ENCODE results near the gene SH3TC1. TPM values are rescaled to one million over a fixed set of nuclear protein-coding genes. Genes with fewer than 3 reads are reported as not detected.

The SH3TC1 gene
- total and polyA plus RNA-seq, 10 of the 15 experiments (the other 5 are each of a cell fraction or from before 2014, with no cell fraction given): 0.19 to 47.0 (median 18.4) TPM

- TF ChIP-seq PRDM15 (CRISPR knock-in tag; IDR thresholded peaks at IDR 0.05) (no peak), NR2F1 (conservative IDR thresholded peaks at IDR 0.05) (no peak), SREBF2 (IDR thresholded peaks at IDR 0.05; ENCODE audit: low read length) (no peak), ZBTB11 (CRISPR knock-in tag; IDR thresholded peaks at IDR 0.05) (no peak), CHD1 (IDR thresholded peaks at IDR 0.05; ENCODE audit: low read depth, low read length) (no peak), CTCF (IDR thresholded peaks at IDR 0.05 in 2 of 3, conservative IDR thresholded peaks at IDR 0.05 in 1 of 3; ENCODE audit: control insufficient read depth in 2 of 3, extremely low read depth in 1 of 3, insufficient read depth in 1 of 3, low read depth in 3 of 3, low read length in 3 of 3) (no peak), KAT2A (conservative IDR thresholded peaks at IDR 0.05; ENCODE audit: control insufficient read depth, low read depth, low read length) (no peak), NR2C1 (IDR thresholded peaks at IDR 0.05) (no peak), FOXM1 (IDR thresholded peaks at IDR 0.05; ENCODE audit: low read depth, low read length) (no peak), POLR2A (IDR thresholded peaks at IDR 0.05; ENCODE audit: low read depth, low read length) (no peak), BCL11A (IDR thresholded peaks at IDR 0.05; ENCODE audit: low read depth, low read length) (no peak), FOS (IDR thresholded peaks at IDR 0.05; ENCODE audit: borderline replicate concordance, extremely low read depth, insufficient read length) (no peak), NFYA (IDR thresholded peaks at IDR 0.05; ENCODE audit: borderline replicate concordance, low read depth, low read length) (no peak), SRF (IDR thresholded peaks at IDR 0.05; ENCODE audit: low read depth in 2 of 2, low read length in 2 of 2) (no peak), GABPA (IDR thresholded peaks at IDR 0.05; ENCODE audit: low read depth) (no peak)
These were observed 13.2 kb upstream of the SH3TC1 start (continued) for GRCh38 chr4:8185930-8186329.

All from GM12878 (cell line).